ENCODE results near the gene HHAT.

DNA sequence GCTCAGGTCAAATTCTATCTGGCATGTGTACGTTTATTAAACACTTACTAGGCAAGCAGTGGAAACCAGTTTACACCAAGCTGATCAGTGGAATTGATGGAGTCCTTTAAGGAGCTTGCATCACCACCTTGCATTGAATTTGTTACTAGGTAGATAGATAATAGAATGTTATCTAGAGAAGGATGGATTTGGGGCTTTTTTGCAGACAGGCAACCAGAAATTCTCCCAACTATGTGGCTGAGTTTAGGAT, 44.9 kb downstream of the HHAT start:
- no peak for TF ChIP-seq REST (IDR thresholded peaks at IDR 0.05; ENCODE audit: borderline replicate concordance)
- TF ChIP-seq CTCF (IDR thresholded peaks at IDR 0.05; ENCODE audit: poor library complexity, severe bottlenecking): no peak
- no peak for TF ChIP-seq EP300 (conservative IDR thresholded peaks at IDR 0.05; ENCODE audit: poor library complexity, severe bottlenecking)
- TF ChIP-seq EZH2 (IDR thresholded peaks at IDR 0.05; ENCODE audit: borderline replicate concordance, insufficient read depth, low read length, poor library complexity, severe bottlenecking): no peak
